Fibroblast of lung (primary cell): ENCODE measurements around the gene NTN4.

ENCODE experiments used
- CTCF ChIP-seq, 2 donors: IDR thresholded peaks in 1 of 2; conservative IDR thresholded peaks in 1 of 2; 1 replicate in 1 of 2; 2 replicates in 1 of 2; pipeline ENCODE4 v1.5.1; 2011 to 2012; ENCODE audit warnings: low read length in 2 of 2, control low read depth in 1 of 2, inconsistent platforms in 1 of 2, low read depth in 1 of 2, mild to moderate bottlenecking in 1 of 2
- EZH2 ChIP-seq: IDR thresholded peaks from 2 replicates; pipeline ENCODE4 v1.5.1; 2012; ENCODE audit warnings: low read length, control low read depth, mild to moderate bottlenecking; ENCODE audit errors: missing control alignments

- TF ChIP-seq CTCF (conservative IDR thresholded peaks at IDR 0.05 in 1 of 2, IDR thresholded peaks at IDR 0.05 in 1 of 2; ENCODE audit: low read depth in 1 of 2, low read length in 2 of 2) (no peak), EZH2 (no peak)
These were observed 65.8 kb downstream of the NTN4 start for GRCh38 chr12:95724767-95725166.
